PC-3 (cell line): ENCODE measurements around the gene MKLN1. TPM values are rescaled to one million over a fixed set of nuclear protein-coding genes. Genes with fewer than 3 reads are reported as not detected.

Experiments used
- ATAC-seq: fragments of 200-7000 bp; cut with Tn5 transposase; 2 replicates; pipeline ENCODE4 v1.9.1; 2020; ENCODE audit warnings: mild to moderate bottlenecking, moderate library complexity
- BruUV-seq: library from RNA; stranded (reverse); fragments of 400-500 nt; replicated peaks from 2 replicates; lab custom pipeline; 2021; lab: Mats Ljungman, UMichigan
- CTCF ChIA-PET: fragments of 300-600 bp; sonication (Branson Sonifier 250); formaldehyde crosslinking; loops from one replicate; lab custom pipeline; 2022; ENCODE audit warnings: antibody characterized with exemption; lab: Charles Lee
- POLR2A ChIA-PET: fragments of 300-600 bp; sonication (Branson Sonifier 250); formaldehyde crosslinking; loops from one replicate; lab custom pipeline; 2022; ENCODE audit warnings: antibody characterized with exemption; ENCODE audit not compliant: unreplicated experiment; lab: Charles Lee
- DNase-seq: peaks from one replicate; pipeline ENCODE4 v3.0.0-alpha.2; 2015
- H2AFZ ChIP-seq: fragments of 300-600 bp; sonication (generic); 2 replicates; pipeline ENCODE4 v1.6.0; 2016; ENCODE audit warnings: antibody characterized with exemption, low read length
- H3F3A ChIP-seq: fragments of 300-600 bp; sonication (generic); one replicate; pipeline ENCODE4 v1.6.0; 2017; ENCODE audit warnings: antibody characterized with exemption, low read length, control low read depth, mild to moderate bottlenecking; ENCODE audit not compliant: unreplicated experiment
- H3K27ac ChIP-seq: fragments of 300-600 bp; sonication (generic); 2 replicates; pipeline ENCODE4 v1.5.1; 2016; ENCODE audit warnings: mild to moderate bottlenecking, low read length
- H3K27me3 ChIP-seq: fragments of 300-600 bp; sonication (generic); 2 replicates; pipeline ENCODE4 v1.6.1; 2016; ENCODE audit warnings: low read length, mixed read lengths
- H3K36me3 ChIP-seq: fragments of 300-600 bp; sonication (generic); 2 replicates; pipeline ENCODE4 v1.6.1; 2016; ENCODE audit warnings: low read depth, mixed run types, low read length, mixed read lengths
- H3K4me1 ChIP-seq: fragments of 300-600 bp; sonication (generic); 2 replicates; pipeline ENCODE4 v1.5.1; 2016; ENCODE audit warnings: low read length; ENCODE audit not compliant: insufficient read depth
- H3K4me2 ChIP-seq: fragments of 300-600 bp; sonication (generic); 2 replicates; pipeline ENCODE4 v1.6.0; 2016; ENCODE audit warnings: low read length
- H3K4me3 ChIP-seq: fragments of 300-600 bp; sonication (generic); 2 replicates; pipeline ENCODE4 v1.5.1; 2016; ENCODE audit warnings: mild to moderate bottlenecking, low read length, mixed read lengths
- H3K79me2 ChIP-seq: fragments of 300-600 bp; sonication (generic); 2 replicates; pipeline ENCODE4 v1.6.1; 2017; ENCODE audit warnings: low read length, mixed read lengths
- H3K9ac ChIP-seq: fragments of 300-600 bp; sonication (generic); 2 replicates; pipeline ENCODE4 v1.6.0; 2016; ENCODE audit warnings: mild to moderate bottlenecking, low read length
- H3K9me2 ChIP-seq: fragments of 300-600 bp; sonication (generic); replicated peaks from 2 replicates; pipeline ENCODE4 v1.6.1; 2016; ENCODE audit warnings: mixed run types, low read length, mixed read lengths
- H3K9me3 ChIP-seq: fragments of 300-600 bp; sonication (generic); 2 replicates; pipeline ENCODE4 v1.6.1; 2016; ENCODE audit warnings: low read length, mixed read lengths
- H4K20me1 ChIP-seq: fragments of 300-600 bp; sonication (generic); 2 replicates; pipeline ENCODE4 v1.6.1; 2016; ENCODE audit warnings: low read length, mixed read lengths
- CTCF ChIP-seq: fragments of 300-600 bp; sonication (generic); conservative IDR thresholded peaks from 2 replicates; pipeline ENCODE4 v1.5.1; 2017; ENCODE audit warnings: antibody characterized with exemption, low read depth, mild to moderate bottlenecking, low read length
- EZH2 ChIP-seq: fragments of 300-600 bp; sonication (generic); IDR thresholded peaks from one replicate; pipeline ENCODE4 v1.6.1; 2017; ENCODE audit warnings: antibody characterized with exemption, mild to moderate bottlenecking, low read length; ENCODE audit not compliant: unreplicated experiment
- EZH2phosphoT487 ChIP-seq: fragments of 300-600 bp; sonication (generic); IDR thresholded peaks from 2 replicates; pipeline ENCODE4 v1.6.1; 2018; ENCODE audit warnings: mild to moderate bottlenecking, antibody characterized with exemption, low read length, borderline replicate concordance
- intact Hi-C: fragments of 100-400 bp; cut with micrococcal nuclease; formaldehyde crosslinking; loops from 2 replicates; pipeline ENCODE4 v1.9.0; 2023
- total RNA-seq: library from RNA; depleted of rRNA; stranded (reverse); fragments of >200 nt; gene quantifications from 2 replicates; pipeline ENCODE4 v1.2.3, GENCODE V29; 2014

The MKLN1 gene
- total RNA-seq, 1 experiment from 2014 or later, result 16.3 TPM

GRCh38 chr7:131487217-131487616, 159.5 kb downstream of the MKLN1 start:
- ChIA-PET CTCF (no interaction called here), POLR2A (no interaction called here)
- no peaks in the 10 kb centered on the region for H3K9me3 ChIP-seq
- H3K9ac ChIP-seq, result no peak overlapping the region
- H4K20me1 ChIP-seq, result no peaks in the 10 kb centered on the region
- peaks cover 3% of the 10 kb centered on the region; the same call in 1 of the 2 replicates for H3K4me1 ChIP-seq
- H3F3A ChIP-seq, result no peaks in the 10 kb centered on the region
- H3K9me2 ChIP-seq, result no peaks in the 10 kb centered on the region
- H3K4me3 ChIP-seq, result no peak overlapping the region
- no peak overlapping the region for H3K27ac ChIP-seq
- no peaks in the 10 kb centered on the region for H3K36me3 ChIP-seq
- no peak for DNase-seq
- H3K79me2 ChIP-seq, result no peaks in the 10 kb centered on the region
- no peak overlapping the region for H2AFZ ChIP-seq
- H3K4me2 ChIP-seq, result no peak overlapping the region
- H3K27me3 ChIP-seq, result no peaks in the 10 kb centered on the region
- intact Hi-C loops, result no loop called here
- TF ChIP-seq EZH2, result no peak
- no peak for TF ChIP-seq CTCF
- no peak for TF ChIP-seq EZH2phosphoT487
- ATAC-seq, result no peak
- no TSS peak for BruUV-seq

- no peak overlapping the region for H2AFZ ChIP-seq
- ChIA-PET POLR2A (interaction anchor here (0.6 kb wide), 1 partner anchor 575 kb away, joined by 6 read pairs; no protein-coding TSS in a partner anchor), CTCF (interaction anchor here (0.6 to 1.0 kb wide), 4 partner anchors 22 to 954 kb away, joined by 3 to 7 read pairs (median 4); no protein-coding TSS in a partner anchor)
- TF ChIP-seq EZH2, result no peak
- TF ChIP-seq EZH2phosphoT487, result no peak
- peak; percentile 43 for TF ChIP-seq CTCF
- peak; percentile 46 for DNase-seq
- no peaks in the 10 kb centered on the region for H3K79me2 ChIP-seq
- no peak overlapping the region for H3K27ac ChIP-seq
- H3K36me3 ChIP-seq, result no peaks in the 10 kb centered on the region
- intact Hi-C loops, result no loop called here
- H3K9me3 ChIP-seq, result no peaks in the 10 kb centered on the region
- no peaks in the 10 kb centered on the region for H3K9me2 ChIP-seq
- ATAC-seq, result peak; percentile 46; the same call in 1 of the 2 replicates
- no peak overlapping the region for H3K9ac ChIP-seq
- H3K4me2 ChIP-seq, result no peak overlapping the region
- peaks cover 4% of the 10 kb centered on the region; the same call in 1 of the 2 replicates for H3K4me1 ChIP-seq
- no peak overlapping the region for H3K4me3 ChIP-seq
- no peaks in the 10 kb centered on the region for H3F3A ChIP-seq
- no peaks in the 10 kb centered on the region for H4K20me1 ChIP-seq
- H3K27me3 ChIP-seq, result no peaks in the 10 kb centered on the region
- BruUV-seq, result no TSS peak
These were observed 160.7 kb downstream of the MKLN1 start for GRCh38 chr7:131488361-131488760.

- Histone ChIP-seq H3F3A (no peaks in the 10 kb centered on the region), H3K4me1 (peaks cover 4% of the 10 kb centered on the region; the same call in 1 of the 2 replicates), H3K9me3 (no peaks in the 10 kb centered on the region), H3K4me2 (no peak overlapping the region), H2AFZ (no peak overlapping the region), H3K9ac (no peak overlapping the region), H3K4me3 (no peak overlapping the region), H3K9me2 (no peaks in the 10 kb centered on the region), H3K79me2 (no peaks in the 10 kb centered on the region), H3K27ac (no peak overlapping the region), H3K36me3 (no peaks in the 10 kb centered on the region), H4K20me1 (no peaks in the 10 kb centered on the region), H3K27me3 (no peaks in the 10 kb centered on the region)
- intact Hi-C loops, result no loop called here
- no peak for DNase-seq
- no TSS peak for BruUV-seq
- POLR2A ChIA-PET, result no interaction called here
- TF ChIP-seq CTCF, result no peak
- no peak for TF ChIP-seq EZH2
- no peak for TF ChIP-seq EZH2phosphoT487
- no peak for ATAC-seq
- CTCF ChIA-PET, result no interaction called here
These were observed 161.5 kb downstream of the MKLN1 start for GRCh38 chr7:131489196-131489595.
